B cell (primary cell): Measurements from ENCODE around the gene KIAA0408.

Experiments
- EZH2 ChIP-seq: IDR thresholded peaks from 2 replicates; pipeline ENCODE4 v1.6.1; 2012; ENCODE audit warnings: borderline replicate concordance, low read depth, mild to moderate bottlenecking, moderate library complexity, low read length; ENCODE audit not compliant: insufficient read depth, poor library complexity, severe bottlenecking
- TF ChIP-seq, protein P1 (sequence below): fragments of 200-600 bp; IDR thresholded peaks from one replicate; pipeline ENCODE4 v1.8.0; 2022; ENCODE audit warnings: antibody characterized with exemption, mild to moderate bottlenecking

GRCh38 chr6:127453845-127454619 lies 5.2 kb downstream of the KIAA0408 start:
- TF ChIP-seq, protein P1, sequence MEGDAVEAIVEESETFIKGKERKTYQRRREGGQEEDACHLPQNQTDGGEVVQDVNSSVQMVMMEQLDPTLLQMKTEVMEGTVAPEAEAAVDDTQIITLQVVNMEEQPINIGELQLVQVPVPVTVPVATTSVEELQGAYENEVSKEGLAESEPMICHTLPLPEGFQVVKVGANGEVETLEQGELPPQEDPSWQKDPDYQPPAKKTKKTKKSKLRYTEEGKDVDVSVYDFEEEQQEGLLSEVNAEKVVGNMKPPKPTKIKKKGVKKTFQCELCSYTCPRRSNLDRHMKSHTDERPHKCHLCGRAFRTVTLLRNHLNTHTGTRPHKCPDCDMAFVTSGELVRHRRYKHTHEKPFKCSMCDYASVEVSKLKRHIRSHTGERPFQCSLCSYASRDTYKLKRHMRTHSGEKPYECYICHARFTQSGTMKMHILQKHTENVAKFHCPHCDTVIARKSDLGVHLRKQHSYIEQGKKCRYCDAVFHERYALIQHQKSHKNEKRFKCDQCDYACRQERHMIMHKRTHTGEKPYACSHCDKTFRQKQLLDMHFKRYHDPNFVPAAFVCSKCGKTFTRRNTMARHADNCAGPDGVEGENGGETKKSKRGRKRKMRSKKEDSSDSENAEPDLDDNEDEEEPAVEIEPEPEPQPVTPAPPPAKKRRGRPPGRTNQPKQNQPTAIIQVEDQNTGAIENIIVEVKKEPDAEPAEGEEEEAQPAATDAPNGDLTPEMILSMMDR, result no peak
- no peak for TF ChIP-seq EZH2
